Left cardiac atrium (tissue), 4 donors: Measurements from ENCODE around the gene PXK. TPM values are rescaled to one million over a fixed set of nuclear protein-coding genes. Genes with fewer than 3 reads are reported as not detected.

Source experiments
- ATAC-seq, 2 donors: fragments of 200-7000 bp; cut with Tn5 transposase; one replicate each; pipeline ENCODE4 v1.9.1; 2020; ENCODE audit warnings: mild to moderate bottlenecking in 2 of 2, moderate library complexity in 2 of 2
- DNase-seq: peaks from one replicate; pipeline ENCODE4 v3.0.0-alpha.2; 2020
- intact Hi-C, 2 donors: fragments of 100-400 bp; cut with DNase I; formaldehyde crosslinking; loops; one replicate each; pipeline versions ENCODE4 v1.14.1 to v1.15.1; 2022 to 2023
- total RNA-seq, 2 donors: library from RNA; stranded (reverse); fragmentation: NEBNext Ultra II Directional; extraction: Animal tissue kit (Norgen Biotek cat#: 25700); gene quantifications; one replicate each; pipeline ENCODE4 v1.2.1, GENCODE V29; 2021
- donor health status: DM: no; HTN: yes; CAD: no.
- donor health status: DM: no; HTN: yes; CAD: no; lungs with severe emphysema.
- donor health status: DM: yes; HTN: yes; CAD: no.
- donor health status: Dilated cardiomyopathy.

PXK gene
- total RNA-seq, 2 donors from 2014 or later = 13.3 to 15.1 TPM

DNA sequence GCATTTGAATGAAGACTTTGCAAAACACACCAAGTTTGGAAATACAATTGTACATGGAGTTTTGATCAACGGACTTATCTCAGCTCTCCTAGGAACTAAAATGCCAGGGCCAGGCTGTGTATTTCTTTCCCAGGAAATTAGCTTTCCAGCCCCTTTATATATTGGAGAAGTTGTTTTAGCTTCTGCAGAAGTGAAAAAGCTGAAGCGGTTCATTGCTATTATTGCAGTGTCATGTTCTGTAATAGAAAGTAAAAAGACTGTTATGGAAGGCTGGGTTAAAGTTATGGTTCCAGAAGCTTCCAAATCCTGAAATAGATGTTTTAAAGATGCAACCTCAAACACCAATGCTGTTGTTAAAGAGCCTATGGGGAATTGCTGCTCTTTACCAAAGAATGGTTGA, 14.9 kb upstream of the PXK start:
- intact Hi-C loops = loop anchor here (5.0 kb wide), 2 partner anchors 94 to 214 kb away; no protein-coding TSS in a partner anchor
- ATAC-seq (no peak), DNase-seq (no peak)

GRCh38 chr3:58321791-58322190, 10.9 kb upstream of the PXK start:
- intact Hi-C loops = no loop called here
- DNase-seq (no peak), ATAC-seq (no peak)

DNA sequence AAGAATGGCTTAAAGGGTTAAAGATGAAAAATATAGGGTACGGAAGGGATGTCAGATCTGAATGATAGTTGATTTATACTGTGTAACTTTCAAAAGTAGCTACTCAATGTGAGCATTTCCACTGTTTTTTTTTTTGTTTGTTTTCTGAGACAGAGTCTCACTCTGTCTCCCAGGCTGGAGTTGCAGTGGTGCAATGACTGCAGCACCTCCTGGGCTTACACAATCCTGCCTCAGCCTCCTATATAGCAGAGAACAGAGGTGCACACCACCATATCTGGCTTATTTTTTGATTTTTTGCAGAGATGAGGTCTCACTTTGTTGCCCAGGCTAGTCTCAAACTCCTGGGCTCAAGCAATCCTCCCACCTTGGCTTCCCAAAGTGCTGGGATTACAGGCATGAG, 9.9 kb upstream of the PXK start:
- DNase-seq = no peak
- ATAC-seq = no peak
- intact Hi-C loops = no loop called here

GRCh38 chr3:58323529-58324390, 8.9 kb upstream of the PXK start:
- intact Hi-C loops = no loop called here
- DNase-seq (no peak), ATAC-seq (no peak)

DNA sequence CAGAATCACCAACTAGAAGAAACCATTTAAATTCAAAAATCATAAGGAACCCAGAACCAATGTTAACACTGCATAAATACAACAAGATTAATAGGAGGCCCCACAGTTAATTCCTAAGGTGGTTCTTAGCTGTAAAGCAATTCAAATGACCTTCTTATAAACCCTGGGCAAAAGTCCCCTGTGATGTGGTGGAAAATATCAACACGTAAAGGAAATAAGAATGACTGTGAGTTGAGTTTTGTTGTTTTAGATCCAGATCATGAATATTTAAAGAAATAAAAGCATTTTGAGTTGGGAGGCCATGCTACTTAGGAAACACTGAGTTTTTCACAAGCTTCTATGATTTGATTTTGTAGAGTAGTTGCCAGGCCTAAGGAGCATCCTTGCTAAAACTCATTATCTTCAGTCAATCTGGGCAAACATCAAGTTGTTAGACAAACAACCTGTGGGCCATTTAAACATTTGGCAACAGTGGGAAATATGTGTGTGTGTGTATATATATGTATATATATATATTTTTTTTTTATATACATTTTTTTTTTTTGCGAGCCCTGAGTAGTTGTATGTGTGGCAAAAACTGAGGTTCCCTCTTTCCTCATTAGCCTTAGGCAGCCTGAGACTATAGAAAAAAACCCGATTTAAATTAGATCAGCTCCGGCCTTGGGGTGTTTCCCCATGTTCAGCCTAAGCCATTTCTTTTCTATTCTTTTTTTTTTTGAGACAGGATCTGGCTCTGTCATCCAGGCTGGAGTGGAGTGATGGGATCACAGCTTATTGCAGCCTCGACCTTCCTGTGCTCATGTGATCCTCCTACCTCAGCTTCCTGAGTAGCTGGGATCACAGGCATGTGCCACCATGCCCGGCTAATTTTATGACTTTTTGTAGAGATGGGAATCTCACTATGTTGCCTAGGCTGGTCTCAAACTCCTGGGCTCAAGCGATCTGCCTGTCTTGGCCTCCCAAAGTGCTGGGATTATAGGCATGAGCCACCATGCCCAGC, 8.0 kb upstream of the PXK start:
- intact Hi-C loops = no loop called here
- ATAC-seq (no peak), DNase-seq (no peak)

- intact Hi-C loops = no loop called here
- ATAC-seq = peak in 1 of 2 donors; percentile 8
Measured at GRCh38 chr3:58325525-58325992, 7.1 kb upstream of the PXK start.

GRCh38 chr3:58326267-58326900, 6.3 kb upstream of the PXK start:
- intact Hi-C loops = no loop called here
- no peak for DNase-seq

More at GRCh38 chr3:58325525-58325992, 7.1 kb upstream of the PXK start:
- DNase-seq = no peak

GRCh38 chr3:58329150-58329921, 3.4 kb upstream of the PXK start:
- ATAC-seq (no peak), DNase-seq (no peak)
- intact Hi-C loops = no loop called here

More at GRCh38 chr3:58326267-58326900, 6.3 kb upstream of the PXK start:
- no peak for ATAC-seq

- DNase-seq (no peak), ATAC-seq (no peak)
- intact Hi-C loops = loop anchor here (5.0 kb wide), 3 partner anchors 67 to 162 kb away; partner anchors contain the start of gene KCTD6 (in 1 of the 2)
Measured at GRCh38 chr3:58329922-58330413, 2.7 kb upstream of the PXK start.

DNA sequence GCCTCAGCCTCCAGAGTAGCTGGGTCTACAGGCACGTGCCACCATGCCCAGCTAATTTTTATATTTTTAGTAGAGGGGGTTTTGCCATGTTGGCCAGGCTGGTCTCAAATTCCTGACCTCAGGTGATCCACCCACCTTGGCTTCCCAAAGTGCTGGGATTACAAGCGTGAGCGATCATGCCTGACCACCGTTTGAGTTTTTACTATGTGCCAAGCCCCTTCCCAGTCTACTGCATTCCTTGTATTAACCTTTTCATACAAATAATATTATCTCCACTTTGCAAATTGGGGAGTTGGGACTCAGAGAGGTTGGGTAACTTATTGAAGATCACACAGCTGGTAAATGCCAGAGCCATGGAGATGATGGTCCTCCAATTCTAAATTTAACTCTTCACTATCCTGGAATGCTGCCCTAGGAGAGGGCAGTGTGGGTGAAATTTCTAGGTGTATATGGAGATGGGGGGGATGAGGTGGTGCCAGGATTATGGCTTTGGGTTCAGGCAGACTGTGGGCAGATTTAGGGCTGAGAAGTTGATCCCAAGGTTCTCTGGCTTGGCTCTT, 1.0 kb upstream of the PXK start:
- DNase-seq (no peak), ATAC-seq (no peak)
- intact Hi-C loops = loop anchor here (5.0 kb wide), 3 partner anchors 66 to 161 kb away; partner anchors contain the start of gene KCTD6 (in 1 of the 2)

DNA sequence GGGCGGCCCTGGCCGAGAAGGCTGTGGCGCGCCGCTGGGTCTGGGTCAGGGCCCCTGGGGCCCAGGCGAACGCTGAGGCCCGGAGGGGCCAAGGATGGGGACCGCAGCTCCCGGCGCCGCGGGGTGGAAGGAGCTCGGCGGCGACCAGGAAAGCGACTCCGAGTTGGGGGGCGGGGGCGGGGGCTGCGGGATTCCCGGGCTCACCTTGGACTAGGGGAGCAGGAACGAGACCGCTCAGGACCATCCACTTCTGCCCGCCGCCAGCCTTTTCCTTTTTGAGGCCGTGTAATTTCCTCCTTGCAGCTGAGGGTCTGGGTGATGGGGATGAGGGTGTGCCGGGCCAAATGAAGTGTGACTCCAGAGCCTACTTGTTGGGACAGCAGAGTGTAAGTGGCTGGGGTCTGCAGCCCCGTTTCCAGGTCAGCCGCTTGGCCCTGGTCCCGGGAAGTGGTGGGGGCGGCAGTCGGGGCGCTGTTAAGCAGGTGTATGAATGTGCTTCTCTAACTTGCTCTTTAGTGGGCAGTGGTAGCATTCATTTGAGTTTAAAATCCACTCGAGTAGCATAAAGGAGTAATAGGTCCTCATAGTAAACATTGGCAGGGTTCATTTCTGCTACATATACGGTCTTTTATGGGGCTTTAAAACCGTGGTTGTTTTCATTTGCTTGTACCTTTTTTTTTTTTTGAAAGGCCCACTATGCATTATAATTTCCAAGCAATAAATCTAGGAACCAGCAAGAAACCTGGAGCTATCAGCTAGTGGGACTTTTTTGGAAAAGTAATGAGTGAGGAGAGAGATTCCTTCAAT, 717 bp downstream of the PXK start:
- DNase-seq = peak; percentile 29
- peak; percentile 1 to 28 for ATAC-seq
- intact Hi-C loops = loop anchor here (5.0 kb wide), 3 partner anchors 64 to 159 kb away; partner anchors contain the start of gene KCTD6 (in 1 of the 2)

GRCh38 chr3:58334013-58334321, 1.3 kb downstream of the PXK start:
- DNase-seq (no peak), ATAC-seq (no peak)
- intact Hi-C loops = loop anchor here (5.0 kb wide), 3 partner anchors 63 to 158 kb away; partner anchors contain the start of gene KCTD6 (in 1 of the 2)

DNA sequence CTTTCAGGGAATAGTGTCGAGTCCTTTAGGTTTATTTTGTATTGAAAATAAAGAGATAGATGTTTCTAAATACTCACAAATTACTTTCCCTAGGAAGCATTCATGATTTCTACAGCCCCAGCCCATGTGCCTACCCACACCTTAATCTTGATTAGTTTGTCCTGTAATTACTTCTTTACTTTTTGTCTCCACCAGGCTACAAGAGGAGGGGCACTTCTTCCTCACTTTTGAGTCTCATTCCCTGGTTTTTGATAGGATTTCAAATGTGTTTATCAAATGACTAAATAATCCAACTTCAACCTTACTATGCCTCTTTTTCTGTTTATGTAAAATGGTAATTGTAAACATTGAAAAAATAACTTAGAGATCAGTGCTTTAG, 1.8 kb downstream of the PXK start:
- intact Hi-C loops = loop anchor here (5.0 kb wide), 3 partner anchors 63 to 158 kb away; partner anchors contain the start of gene KCTD6 (in 1 of the 2)
- ATAC-seq (no peak), DNase-seq (no peak)

- DNase-seq = no peak
- intact Hi-C loops = no loop called here
- ATAC-seq = peak in 1 of 2 donors; percentile 6
Measured at GRCh38 chr3:58335652-58335947, 2.9 kb downstream of the PXK start.

- no peak for DNase-seq
- no peak for ATAC-seq
- intact Hi-C loops = no loop called here
Measured at GRCh38 chr3:58336135-58336882, 3.6 kb downstream of the PXK start.

DNA sequence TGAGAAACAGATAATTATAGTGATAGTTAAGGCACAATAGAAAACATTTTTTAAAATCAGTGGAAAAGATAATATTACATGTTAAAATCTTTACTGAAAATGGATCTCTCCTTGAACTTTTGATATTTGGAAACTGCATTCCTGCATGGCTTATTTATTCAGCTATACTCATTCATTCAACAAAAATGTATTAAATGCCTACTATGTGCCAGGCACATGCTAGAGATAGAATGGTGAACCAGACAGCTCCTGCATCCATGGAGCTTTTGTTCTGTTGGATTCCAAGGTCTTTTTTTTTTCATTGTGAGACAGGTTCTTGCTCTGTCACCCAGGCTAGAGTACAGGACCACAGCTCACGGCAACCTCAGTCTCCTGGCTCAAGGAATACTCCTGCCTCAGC, 4.5 kb downstream of the PXK start:
- intact Hi-C loops = no loop called here
- no peak for DNase-seq

More for the DNA sequence above, 4.5 kb downstream of the PXK start:
- no peak for ATAC-seq
